Measurements from ENCODE around the gene KAT14. TPM values are rescaled to one million over a fixed set of nuclear protein-coding genes. Genes with fewer than 3 reads are reported as not detected.
A peak's percentile ranks its signal among the peaks of the same experiment; 100 is the strongest.
"Not testable (repeated sequence)": the region's sequence is repeated elsewhere in the genome, so short reads cannot be mapped to it uniquely, and the experiment has no call there.

Gene KAT14
- total RNA-seq, 1 donor from 2014 or later, result 11.5 TPM

DNA sequence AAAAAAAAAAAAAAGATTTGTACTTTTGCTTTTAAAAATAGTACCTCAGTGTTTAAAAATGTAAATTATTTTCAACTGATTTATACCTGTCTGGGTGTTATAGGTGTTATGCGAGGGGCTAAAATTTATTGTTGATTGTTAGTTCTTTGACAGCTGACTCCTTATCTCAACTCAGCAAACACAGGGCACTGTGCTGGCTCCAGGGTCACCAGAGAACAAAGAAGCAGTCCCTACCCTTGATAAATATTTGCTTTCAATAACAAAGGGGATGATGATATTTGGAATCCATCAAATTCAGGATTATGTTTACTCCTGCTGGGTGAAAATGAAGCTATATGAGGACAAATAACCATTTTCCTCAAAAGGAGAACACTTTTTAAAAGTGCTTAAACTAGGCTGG is 34.2 kb upstream of the KAT14 start:
- intact Hi-C loops (cut with DNase I), result no loop called here
- H3K4me3 ChIP-seq, result no peak overlapping the region
- H3K36me3 ChIP-seq, result no peaks in the 10 kb centered on the region
- no peak for TF ChIP-seq POLR2A (IDR thresholded peaks at IDR 0.05)
- TF ChIP-seq, protein P1, sequence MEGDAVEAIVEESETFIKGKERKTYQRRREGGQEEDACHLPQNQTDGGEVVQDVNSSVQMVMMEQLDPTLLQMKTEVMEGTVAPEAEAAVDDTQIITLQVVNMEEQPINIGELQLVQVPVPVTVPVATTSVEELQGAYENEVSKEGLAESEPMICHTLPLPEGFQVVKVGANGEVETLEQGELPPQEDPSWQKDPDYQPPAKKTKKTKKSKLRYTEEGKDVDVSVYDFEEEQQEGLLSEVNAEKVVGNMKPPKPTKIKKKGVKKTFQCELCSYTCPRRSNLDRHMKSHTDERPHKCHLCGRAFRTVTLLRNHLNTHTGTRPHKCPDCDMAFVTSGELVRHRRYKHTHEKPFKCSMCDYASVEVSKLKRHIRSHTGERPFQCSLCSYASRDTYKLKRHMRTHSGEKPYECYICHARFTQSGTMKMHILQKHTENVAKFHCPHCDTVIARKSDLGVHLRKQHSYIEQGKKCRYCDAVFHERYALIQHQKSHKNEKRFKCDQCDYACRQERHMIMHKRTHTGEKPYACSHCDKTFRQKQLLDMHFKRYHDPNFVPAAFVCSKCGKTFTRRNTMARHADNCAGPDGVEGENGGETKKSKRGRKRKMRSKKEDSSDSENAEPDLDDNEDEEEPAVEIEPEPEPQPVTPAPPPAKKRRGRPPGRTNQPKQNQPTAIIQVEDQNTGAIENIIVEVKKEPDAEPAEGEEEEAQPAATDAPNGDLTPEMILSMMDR (IDR thresholded peaks at IDR 0.05), result no peak
- no peaks in the 10 kb centered on the region for H3K9me3 ChIP-seq
- no peaks in the 10 kb centered on the region for H3K27me3 ChIP-seq
- DNase-seq (ENCODE audit: extremely low spot score in 2 of 2), result no peak
- H3K27ac ChIP-seq, result no peak overlapping the region
- H3K4me1 ChIP-seq, result no peaks in the 10 kb centered on the region

DNA sequence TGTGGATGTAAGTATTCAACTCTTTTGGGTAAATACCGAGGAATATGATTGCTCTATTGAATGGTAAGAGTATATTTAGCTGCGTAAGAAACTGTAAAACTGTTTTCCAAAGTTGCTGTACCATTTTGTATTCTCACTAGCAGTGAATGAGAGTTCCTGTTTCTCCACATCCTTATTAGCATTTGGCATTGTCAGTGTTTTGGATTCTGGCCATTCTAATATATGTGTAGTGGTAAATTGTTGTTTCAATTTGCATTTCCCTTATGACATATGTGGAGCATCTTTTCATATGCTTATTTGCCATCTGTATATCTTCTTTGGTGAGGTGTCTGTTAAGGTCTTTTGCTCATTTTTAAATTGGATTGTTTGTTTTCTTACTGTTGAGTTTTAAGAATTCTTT is 29.3 kb upstream of the KAT14 start:
- H3K4me1 ChIP-seq, result no peaks in the 10 kb centered on the region
- intact Hi-C loops (cut with DNase I), result no loop called here
- H3K27ac ChIP-seq, result no peak overlapping the region
- no peak overlapping the region for H3K4me3 ChIP-seq
- H3K9me3 ChIP-seq, result no peaks in the 10 kb centered on the region
- no peaks in the 10 kb centered on the region for H3K36me3 ChIP-seq
- no peak for DNase-seq (ENCODE audit: extremely low spot score in 2 of 2)
- H3K27me3 ChIP-seq, result no peaks in the 10 kb centered on the region
- no peak for TF ChIP-seq POLR2AphosphoS5 (IDR thresholded peaks at IDR 0.05; ENCODE audit: insufficient read depth in 1 of 2, low read depth in 1 of 2)
- TF ChIP-seq POLR2A (IDR thresholded peaks at IDR 0.05), result no peak
- TF ChIP-seq, protein P1 (IDR thresholded peaks at IDR 0.05), result no peak

DNA sequence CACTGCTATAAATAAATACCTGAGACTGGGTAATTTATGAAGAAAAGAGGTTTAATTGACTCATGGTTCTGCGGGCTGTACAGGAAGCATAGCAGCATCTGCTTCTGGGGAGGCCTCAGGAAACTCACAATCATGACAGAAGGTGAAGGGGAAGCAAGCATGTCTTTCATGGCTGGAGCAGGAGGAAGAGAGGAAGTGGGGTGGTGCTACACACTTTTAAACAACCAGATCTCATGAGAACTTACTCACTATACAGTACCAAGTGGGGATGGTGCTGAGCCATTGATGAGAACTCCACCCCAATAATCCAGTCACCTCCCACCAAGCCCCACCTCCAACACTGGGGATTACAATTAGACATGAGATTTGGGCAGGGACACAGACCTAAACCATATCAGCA is 9.1 kb upstream of the KAT14 start:
- H3K27me3 ChIP-seq; intact Hi-C loops (cut with DNase I); H3K9me3 ChIP-seq: not testable (repeated sequence)

DNA sequence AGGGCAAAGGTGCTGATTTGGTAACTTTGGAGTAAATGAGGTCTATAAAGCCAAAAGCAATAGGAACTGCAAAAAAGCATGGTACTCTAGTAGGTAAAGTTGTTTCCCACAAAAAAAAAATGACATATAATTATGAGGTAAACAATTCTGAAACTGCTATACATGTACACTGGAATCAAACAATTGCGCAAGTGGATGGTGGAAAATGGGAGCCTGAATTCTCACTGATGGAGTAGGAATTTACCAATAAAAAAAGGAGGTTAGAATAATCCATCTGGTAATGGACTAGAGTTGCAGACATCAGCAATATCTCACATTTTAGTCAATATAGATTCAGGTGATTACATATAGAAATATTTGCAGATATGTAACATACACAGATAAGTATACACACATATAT is 5.0 kb upstream of the KAT14 start:
- no peak for TF ChIP-seq POLR2A (IDR thresholded peaks at IDR 0.05)
- TF ChIP-seq, protein P1 (IDR thresholded peaks at IDR 0.05), result no peak
- no peak for TF ChIP-seq POLR2AphosphoS5 (IDR thresholded peaks at IDR 0.05; ENCODE audit: insufficient read depth in 1 of 2, low read depth in 1 of 2)
- H3K27ac ChIP-seq, result no peak overlapping the region
- no peak overlapping the region for H3K4me3 ChIP-seq
- H3K27me3 ChIP-seq, result no peaks in the 10 kb centered on the region
- H3K36me3 ChIP-seq, result no peaks in the 10 kb centered on the region
- no peak for DNase-seq (ENCODE audit: extremely low spot score in 2 of 2)
- intact Hi-C loops (cut with DNase I), result no loop called here
- no peaks in the 10 kb centered on the region for H3K9me3 ChIP-seq
- no peaks in the 10 kb centered on the region for H3K4me1 ChIP-seq

More for the DNA sequence above, 9.1 kb upstream of the KAT14 start:
- not testable (repeated sequence) for H3K4me3 ChIP-seq; H3K27ac ChIP-seq; DNase-seq (ENCODE audit: extremely low spot score in 2 of 2); H3K36me3 ChIP-seq; H3K4me1 ChIP-seq

DNA sequence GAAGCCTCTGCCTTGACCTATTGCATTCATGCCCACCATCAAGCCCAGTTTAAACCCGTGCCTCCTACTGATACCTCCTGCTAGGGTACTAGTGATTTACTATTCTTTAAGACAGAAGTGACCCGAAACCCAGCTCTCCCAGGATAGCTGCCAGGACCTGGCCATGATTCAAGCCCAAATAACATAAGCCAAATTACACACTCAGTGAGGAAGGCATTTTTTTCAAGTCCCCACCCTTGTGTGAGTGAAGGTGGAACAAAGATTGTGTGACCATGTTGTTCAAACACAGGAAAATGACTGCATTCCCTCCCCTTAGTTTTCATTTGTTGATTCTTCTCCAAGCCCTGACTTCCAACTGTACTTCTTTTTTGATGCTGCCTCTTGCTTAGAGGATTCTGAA is 3.7 kb upstream of the KAT14 start:
- H3K36me3 ChIP-seq, result no peaks in the 10 kb centered on the region
- TF ChIP-seq POLR2AphosphoS5 (IDR thresholded peaks at IDR 0.05; ENCODE audit: insufficient read depth in 1 of 2, low read depth in 1 of 2), result no peak
- TF ChIP-seq, protein P1 (IDR thresholded peaks at IDR 0.05), result no peak
- no peak for TF ChIP-seq POLR2A (IDR thresholded peaks at IDR 0.05)
- no peak overlapping the region for H3K27ac ChIP-seq
- H3K9me3 ChIP-seq, result no peaks in the 10 kb centered on the region
- H3K27me3 ChIP-seq, result no peaks in the 10 kb centered on the region
- intact Hi-C loops (cut with DNase I), result no loop called here
- no peak for DNase-seq (ENCODE audit: extremely low spot score in 2 of 2)
- H3K4me1 ChIP-seq, result peaks cover 8% of the 10 kb centered on the region
- H3K4me3 ChIP-seq, result no peak overlapping the region

DNA sequence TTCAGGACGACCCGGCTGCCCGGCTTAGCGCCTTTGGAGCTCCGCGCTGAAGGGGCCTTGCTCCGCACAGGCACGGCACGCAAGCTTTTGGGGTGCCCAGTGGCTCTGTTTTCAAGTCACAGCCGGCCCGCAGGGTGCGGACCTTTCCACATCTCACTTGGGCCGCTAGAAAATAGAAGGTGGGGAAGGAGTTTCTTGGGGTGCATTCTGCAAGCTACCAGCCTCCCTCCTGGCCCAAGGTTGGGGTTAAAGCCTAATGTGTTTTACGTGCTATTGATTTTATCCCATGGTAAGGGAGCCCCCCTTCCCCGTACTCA is 561 bp downstream of the KAT14 start:
- intact Hi-C loops (cut with DNase I), result no loop called here
- TF ChIP-seq POLR2AphosphoS5 (IDR thresholded peaks at IDR 0.05; ENCODE audit: insufficient read depth in 1 of 2, low read depth in 1 of 2), result no peak
- TF ChIP-seq, protein P1 (IDR thresholded peaks at IDR 0.05), result no peak
- no peak for TF ChIP-seq POLR2A (IDR thresholded peaks at IDR 0.05)

More for the DNA sequence above, 561 bp downstream of the KAT14 start:
- no peak for DNase-seq (ENCODE audit: extremely low spot score in 2 of 2)
- no peaks in the 10 kb centered on the region for H3K9me3 ChIP-seq
- H3K27me3 ChIP-seq, result no peaks in the 10 kb centered on the region
- peaks cover 33% of the 10 kb centered on the region for H3K4me1 ChIP-seq
- no peaks in the 10 kb centered on the region for H3K36me3 ChIP-seq
- peak overlapping the region; percentile 85 for H3K27ac ChIP-seq
- H3K4me3 ChIP-seq, result peak overlapping the region; percentile 82 to 88

Measured in vagina (tissue), 2 donors.